Erythroblast (primary cell): ENCODE results near the gene PGC.

Experiments
- GATA1 ChIP-seq: IDR thresholded peaks from 2 replicates; pipeline ENCODE4 v1.6.1; 2011; ENCODE audit warnings: low read depth, mild to moderate bottlenecking, control low read depth, low read length, moderate library complexity
- POLR2A ChIP-seq: IDR thresholded peaks from 2 replicates; pipeline ENCODE4 v1.6.1; 2011; ENCODE audit warnings: mild to moderate bottlenecking, low read length

DNA sequence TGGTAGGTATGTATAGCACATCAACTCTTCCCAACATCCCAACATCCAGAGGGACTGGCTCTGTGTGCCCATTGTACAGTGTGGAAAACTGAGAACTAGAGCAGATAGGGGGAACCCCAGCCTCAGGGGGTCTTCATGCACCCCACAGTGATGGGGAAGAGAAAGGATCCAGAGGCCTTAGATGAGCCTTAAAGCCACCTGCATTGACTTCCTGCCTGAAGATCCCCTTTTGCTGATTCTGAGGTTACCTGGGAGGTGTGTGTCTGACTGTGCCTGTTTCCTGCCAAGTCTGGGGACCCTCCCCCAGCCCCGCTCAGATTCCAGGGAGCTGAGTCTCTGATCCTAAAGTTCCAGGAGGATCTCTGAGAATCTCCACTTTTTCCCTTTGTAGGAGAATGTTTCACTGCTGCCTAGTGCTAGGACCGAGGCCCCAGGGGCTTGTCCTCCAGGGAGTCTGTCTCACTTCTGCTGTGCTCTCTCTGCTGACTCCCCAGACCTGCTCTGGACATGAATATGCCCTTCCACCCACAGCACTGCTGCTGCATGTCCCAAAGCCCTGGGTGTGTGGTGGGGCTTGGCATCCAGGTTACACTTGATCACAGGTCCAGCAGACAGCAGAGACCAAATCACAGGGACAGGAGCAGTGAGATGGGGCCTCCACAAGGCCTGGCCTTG lies 12.8 kb upstream of the PGC start:
- TF ChIP-seq POLR2A (no peak), GATA1 (no peak)
